Hematopoietic multipotent progenitor cell treated with erythropoietin and hydrocortisone succinate and interleukin-3 and kit ligand, for 8 days (in vitro differentiated cells): Measurements from ENCODE around the gene GINS1.
"Not testable (repeated sequence)": the region's sequence is repeated elsewhere in the genome, so short reads cannot be mapped to it uniquely, and the experiment has no call there.

ENCODE experiments used
- DNase-seq: peaks from one replicate; pipeline ENCODE4 v3.0.0-alpha.2; 2015

The GINS1 gene

DNA sequence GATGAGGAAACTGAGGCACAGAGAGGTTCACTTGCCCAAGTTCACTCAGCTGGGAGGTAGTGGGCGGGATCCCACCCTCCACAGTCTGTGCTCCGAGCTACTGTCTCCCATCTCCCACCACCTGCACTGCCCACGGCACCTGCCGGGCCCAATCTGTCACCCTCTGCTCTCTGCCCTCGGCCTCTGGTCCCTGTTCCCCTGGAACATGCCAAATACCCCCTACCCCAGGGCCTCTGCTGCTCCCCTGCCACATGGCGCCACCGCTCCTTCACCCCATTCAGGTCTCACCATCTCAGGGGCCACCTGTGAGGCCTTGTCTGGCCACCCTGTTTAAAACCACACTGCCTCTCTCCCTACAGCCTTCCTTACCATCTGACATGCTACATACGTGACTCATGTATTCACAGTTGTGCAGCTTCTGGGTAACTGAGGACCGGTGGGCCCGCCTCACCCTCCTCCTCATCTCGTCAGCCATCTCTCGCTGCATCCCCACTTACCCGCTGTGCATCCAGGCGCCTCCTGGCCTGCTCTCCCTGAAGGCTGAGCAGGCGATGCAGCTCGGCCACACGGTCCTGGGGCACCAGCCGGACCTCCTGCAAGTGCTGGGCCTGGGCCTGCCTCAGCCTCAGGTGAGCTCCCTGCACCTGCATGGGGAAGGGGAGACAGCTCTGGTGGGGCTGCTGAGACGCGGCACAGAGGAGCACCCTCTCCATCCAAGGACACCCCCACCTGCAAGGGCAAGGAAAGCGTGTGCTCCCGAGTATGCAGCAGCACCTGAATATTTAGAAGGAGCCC is 50.6 kb downstream of the GINS1 start:
- DNase-seq: no peak

DNA sequence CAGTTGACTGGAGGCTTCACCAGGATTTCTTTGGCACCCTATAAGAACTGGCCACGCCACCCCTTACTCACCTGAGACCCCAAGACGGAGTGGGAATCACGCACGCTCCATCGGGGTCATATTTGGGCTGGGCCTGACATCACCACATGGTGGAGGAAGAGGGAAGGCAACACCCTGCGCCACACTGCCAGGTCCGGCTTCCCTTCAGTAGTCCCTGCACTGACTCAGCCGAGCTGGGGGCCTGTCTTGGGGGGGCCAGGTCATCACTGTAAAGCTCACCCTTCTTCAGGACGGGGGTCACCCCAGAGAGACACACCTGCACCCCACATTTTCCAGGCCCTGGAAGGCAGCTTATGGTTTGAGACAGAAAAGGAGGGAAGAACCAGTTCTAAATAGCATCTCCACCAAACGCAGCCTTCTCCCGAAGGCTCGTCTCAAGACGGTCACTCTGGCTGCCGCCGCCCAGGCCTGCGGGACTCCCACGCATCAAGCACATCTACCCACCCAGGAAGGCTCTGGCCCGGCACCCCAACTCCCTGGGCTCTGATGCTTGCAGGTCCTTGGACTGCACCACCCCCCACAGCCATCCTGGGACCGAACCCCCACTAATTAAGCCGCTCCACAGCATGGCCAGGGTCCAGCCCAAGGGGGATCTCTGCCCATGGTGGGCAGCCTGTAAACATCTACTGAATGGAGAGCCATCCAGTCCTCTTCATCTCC is 51.8 kb downstream of the GINS1 start:
- DNase-seq: no peak

DNA sequence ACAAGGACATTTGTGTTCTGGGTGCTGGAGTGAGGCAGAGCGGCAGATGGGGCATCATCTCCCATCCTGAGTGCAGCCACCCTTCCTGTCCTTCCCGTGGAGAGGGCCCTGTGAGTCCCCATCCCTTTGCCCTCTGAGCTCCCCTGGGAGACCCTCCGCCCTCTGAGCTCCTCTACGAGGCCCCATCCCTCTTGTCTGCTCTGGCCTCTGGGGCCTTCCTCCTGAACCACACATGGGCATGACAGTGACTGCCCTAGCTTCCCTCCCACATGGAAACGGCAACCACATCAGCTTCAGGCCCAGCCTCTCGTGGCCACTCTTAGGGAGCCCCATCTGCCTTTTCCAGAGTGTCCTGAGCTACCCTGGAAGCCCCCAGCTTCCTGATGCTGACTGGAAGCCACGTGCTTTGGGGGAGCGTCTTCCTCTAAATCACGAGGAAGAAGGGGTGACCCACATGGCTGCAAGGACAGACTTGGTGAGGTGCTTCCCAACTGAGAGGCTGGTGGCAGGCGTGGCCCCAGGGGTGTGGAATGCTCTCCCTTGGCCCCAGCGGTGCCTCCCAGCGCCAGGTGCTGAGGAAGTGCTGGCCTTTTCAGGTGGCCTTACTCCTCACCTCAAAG is 52.6 kb downstream of the GINS1 start:
- DNase-seq: no peak

DNA sequence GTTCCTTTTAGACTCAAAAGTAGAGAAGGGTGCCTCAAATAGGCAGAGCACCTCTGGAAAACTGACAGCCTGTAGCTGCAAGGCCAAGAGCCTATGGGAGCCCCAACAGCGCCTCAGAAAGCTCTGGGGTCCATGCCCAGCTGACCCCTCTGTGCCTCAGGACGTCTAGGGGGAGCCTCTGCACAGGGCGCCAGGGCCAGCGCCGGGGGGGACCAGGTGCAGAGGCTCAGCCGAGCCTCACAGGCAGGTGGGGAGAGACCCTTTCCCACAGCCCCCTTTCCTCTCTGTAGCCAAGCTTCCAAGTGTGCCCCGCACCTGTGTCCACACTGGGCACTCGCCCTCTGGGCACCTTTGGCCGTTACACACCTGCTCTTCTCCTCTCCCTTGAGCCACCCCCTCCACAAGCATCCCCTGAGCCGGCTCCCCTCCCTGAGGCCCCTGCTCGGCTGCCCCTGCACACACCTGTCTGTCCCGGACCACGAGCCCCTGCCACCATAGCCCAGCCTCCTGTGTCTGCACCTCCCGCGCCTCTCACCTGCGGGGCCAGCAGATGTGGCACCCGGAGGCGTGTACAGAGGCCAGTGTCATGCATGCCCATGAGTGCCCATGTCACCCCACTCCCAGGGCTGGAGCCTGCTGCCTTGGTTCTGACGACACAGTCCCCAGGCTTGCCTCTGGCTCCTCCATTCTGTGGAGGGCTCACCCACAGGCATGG is 53.2 kb downstream of the GINS1 start:
- no peak for DNase-seq

DNA sequence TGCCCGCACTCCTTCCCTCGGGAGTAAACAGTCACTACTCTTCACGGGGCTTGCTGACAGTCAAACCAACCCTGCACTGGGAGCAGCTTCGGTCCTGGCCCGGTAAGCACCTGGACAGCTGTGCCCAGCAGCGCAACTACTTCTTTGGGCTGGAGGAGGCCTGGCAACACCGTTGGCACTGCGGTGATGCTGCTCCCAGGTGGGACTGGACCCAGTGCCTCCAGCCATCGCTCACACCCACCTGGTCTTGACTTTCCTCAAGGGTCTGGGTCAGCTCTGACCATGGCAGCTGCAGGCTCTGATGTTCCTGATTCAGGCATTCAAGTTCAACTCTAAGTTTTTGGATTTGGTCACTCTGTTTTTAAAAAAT is 53.8 kb downstream of the GINS1 start:
- DNase-seq: no peak

DNA sequence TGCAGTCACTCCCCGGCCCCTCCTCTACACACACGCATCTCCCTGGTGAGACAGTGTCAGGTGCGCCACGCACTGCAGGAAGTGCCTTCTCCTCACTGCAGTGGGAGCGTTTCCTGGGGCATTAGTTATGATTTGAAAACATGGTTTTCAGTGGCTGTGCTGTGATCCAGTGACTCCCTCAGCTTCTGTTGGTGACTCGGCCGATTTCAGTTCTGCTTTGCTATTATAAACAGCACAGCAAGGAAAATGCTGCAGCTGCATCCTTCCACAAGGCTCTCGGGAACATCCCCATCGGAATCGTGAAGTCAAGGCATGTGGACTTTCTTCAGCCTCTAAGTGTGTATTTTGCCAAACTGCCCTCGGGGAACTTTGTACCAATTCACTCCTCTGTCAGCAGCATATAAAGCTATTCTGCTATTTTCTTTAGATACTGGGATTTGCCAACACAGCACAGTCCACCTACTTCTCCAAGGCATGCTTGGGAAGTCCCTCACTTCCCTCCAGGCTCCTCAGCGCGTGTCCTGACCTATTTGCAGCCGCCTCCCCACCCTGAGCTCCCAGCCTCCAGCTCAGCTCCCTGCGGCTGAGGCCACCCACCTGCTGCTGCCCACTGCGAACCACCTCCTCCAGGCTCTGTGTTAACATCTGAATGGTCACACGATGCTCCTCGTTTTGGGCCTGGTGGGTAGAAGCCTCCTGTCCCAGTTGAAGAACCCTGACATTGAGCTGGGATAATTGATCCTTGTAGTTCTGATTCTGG is 54.5 kb downstream of the GINS1 start:
- no peak for DNase-seq

DNA sequence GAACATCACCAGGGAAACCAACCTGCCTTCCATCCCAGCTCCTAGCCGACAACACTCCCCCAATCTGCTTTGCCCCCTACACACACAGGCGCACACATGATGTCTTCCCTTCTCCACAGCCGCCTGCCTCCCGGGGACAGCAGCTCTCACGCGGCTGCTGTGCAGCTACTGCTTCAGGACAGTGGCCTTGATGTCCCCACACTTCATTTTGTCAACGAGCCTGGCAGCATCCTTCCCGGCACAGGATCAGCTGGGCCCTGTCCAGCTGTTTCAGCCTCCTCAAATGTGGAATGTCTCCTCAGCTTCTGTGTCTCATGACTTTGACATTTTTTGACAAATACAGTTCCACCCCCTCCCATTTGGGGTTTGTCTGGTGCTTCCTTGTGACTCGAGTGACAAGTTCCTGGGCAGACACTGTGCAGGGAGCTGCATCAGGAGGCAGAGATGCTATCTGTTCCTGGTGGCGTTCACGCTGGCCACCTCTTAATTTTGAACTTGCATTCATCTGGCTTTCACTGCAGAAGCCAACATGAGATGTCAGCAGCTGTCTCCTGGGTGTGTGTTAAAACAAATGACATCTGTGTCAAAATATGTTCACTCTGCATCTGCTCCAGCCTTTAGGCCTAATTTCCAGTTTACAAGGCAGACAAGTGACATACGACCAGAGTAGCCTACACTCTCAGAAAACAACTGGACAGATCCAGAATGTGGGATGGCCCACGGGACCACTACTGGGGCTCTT is 57.2 kb downstream of the GINS1 start:
- no peak for DNase-seq

DNA sequence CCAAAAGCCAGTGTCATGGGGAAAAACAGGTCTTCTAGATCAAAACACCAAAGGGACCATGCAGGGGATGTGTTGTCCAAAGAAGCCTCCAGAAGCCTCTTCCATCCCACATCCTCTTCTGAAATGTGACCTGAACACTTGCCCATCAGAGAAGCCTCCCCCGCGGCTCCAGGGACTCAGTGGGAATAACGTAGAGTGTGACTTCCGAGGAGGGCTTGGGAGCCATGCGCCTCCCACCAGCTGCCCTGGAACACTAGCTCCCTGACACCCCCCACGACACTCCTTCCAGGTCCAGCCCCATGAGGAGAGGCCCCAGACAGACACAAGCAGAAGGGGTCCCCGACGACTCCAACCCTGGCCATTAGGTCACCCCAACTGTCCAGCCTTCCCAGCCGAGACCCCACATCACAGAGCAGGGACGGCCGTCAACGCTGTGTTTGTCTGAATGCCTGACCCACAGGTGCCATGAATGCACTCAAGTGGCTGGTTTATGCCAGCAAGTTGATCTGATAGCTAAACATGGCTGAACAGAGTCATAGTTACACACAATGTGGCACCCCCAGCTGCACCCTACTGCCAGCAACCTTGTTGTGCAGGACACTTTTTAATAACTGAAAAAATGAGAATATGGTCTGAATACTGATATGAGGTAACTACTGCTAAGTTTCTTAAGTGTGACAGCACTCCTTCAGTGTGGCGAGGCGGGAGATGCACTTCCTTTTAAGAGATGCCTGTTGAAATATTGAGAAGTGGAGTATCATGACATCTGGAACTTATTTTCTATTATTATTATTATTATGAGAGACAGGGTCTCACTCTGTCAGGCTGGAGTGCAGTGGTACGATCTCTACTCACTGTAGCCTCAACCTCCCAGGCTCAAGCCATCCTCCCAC is 58.0 kb downstream of the GINS1 start:
- no peak for DNase-seq

DNA sequence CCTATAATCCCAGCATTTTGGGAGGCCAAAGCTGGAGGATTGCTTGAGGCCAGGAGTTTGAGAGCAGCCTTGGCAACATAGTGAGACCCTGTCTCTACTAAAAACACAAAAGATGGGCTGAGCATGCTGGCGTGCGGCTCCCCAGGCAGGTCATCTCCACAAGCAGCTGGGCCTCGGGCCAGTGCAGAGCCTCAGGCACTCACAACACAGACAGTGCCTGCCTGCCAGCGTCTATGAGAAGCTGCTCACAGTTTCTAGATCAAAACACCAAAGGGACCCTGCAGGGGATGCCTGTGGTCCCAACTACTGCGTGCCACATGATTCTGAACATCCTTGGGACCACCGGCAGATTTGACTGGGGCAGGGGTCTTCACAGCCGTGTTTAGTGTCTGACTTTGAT is 59.4 kb downstream of the GINS1 start:
- no peak for DNase-seq

DNA sequence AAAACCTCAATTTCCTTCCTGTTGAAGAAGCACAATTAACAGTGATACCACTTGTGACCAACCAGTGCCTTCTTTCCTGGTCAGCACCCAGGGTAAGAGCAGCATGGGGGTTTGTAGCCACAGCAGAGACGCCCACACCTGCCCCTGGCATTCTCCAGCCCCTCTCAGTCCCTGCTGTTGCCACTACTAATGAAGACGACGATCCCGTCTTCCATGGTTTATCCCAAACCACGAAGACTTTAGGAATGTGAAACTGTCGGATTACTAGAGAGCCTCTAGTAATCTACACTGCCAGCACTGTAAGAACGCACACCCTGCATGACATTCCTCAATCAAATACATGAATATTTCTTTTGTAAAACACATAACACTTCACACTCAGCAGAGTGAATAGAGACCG is 60.0 kb downstream of the GINS1 start:
- no peak for DNase-seq

DNA sequence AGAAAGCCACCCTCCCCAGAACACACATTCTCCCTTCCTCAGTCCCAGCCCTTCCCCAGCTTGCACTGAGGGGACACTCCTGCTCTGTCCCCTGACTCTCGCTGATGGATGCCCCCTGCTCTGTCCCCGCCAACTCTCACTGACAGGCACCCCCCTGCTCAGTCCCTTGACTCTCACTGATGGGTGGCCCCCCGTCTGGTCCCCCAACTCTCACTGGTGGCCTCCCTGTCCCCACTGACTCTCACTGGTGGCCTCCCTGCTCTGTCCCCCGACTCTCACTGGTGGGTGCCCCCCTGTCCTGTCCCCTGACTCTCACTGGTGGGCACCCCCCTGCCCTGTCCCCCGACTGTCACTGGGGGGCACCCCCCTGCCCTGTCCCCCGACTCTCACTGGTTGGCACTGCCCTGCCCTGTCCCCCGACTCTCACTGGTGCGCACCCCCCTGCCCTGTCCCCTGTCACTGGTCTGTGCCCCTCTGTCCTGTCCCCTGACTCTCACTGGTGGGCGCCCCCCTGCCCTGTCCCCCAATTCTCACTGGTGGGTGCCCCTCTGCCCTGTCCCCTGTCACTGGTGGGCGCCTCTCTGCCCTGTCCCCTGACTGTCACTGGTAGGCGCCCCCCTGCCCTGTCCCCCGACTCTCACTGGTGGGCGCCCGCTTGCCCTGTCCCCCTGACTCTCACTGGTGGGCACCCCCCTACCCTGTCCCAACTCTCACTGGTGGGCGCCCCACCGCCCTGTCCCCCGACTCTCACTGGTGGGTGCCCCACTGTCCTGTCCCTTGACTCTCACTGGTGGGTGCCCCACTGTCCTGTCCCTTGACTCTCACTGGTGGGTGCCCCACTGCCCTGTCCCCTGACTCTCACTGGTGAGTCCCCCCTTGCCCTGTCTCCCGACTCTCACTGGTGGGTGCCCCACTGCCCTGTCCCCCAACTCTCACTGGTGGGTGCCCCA is 60.9 kb downstream of the GINS1 start:
- DNase-seq: no peak

DNA sequence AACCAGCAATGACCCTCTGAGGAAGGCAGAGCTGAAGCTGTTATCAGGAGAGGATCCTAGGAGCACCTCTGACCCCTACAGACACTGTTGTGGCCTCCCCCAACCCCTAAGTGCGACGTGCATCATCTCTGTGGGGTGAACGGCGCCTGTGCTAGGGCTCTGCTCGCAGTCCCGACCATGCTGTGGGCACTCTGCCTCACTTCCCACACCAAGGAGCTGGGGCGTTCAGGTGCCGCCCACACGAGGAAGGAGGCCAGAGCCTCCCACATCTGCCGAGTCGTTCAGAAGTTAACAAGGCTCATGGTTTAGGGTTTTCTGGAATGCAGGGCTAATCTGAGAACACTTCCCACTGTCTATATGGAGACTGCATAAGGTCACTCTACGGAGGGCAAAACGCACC is 62.1 kb downstream of the GINS1 start:
- no peak for DNase-seq

DNA sequence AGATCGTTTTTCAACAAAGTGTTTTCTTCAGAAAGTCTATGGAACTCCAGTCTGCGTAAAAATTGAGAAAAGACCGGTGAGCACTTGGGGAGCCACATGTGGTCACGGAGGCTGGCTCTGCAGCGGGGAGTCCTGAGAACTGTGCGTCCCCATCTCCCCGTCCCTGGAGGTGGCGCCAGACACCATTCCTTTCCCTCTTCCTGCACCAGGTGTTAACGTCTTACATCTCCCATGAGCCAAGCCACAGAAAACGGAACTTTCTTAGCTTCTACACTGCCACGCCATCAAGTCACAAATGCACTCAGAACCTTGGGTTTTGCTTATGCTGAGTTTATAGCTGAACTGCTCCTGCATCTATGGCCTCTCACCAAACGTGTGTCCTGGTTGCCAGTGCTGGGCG is 62.6 kb downstream of the GINS1 start:
- peak; percentile 37 for DNase-seq

DNA sequence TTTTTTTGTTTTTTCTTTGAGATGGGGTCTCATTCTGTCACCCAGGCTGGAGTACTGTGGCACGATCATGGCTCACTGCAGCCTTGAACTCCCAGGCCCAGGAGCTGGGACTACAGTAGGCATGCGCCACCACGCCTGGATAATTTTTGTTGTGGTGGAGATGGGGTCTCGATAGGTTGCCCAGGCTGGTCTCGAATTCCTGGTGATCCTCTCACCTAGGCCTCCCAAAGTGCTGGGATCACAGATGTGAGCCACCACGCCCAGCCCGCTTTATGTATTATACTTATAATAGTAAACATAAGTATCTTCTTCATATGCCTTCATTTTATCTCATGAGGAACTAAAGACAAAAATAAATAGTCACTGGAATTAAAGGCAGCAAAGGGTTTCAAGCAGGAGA is 63.5 kb downstream of the GINS1 start:
- no peak for DNase-seq

DNA sequence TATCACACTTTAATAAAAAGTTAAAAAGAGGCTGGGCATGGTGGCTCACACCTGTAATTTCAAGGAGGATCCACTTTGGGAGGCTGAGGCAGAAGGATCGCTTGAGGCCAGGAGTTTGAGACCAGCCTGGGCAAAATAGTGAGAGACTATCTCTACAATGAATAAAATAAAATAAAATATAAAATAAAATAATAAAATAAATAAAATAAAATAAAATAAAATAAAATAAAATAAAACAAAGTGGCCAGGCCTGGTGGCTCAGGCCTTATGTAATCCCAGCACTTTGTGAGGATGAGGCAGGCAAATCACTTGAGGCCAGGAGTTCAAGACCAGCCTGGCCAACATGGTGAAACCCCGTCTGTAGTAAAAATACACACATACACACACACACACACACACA is 65.8 kb downstream of the GINS1 start:
- DNase-seq: not testable (repeated sequence)

DNA sequence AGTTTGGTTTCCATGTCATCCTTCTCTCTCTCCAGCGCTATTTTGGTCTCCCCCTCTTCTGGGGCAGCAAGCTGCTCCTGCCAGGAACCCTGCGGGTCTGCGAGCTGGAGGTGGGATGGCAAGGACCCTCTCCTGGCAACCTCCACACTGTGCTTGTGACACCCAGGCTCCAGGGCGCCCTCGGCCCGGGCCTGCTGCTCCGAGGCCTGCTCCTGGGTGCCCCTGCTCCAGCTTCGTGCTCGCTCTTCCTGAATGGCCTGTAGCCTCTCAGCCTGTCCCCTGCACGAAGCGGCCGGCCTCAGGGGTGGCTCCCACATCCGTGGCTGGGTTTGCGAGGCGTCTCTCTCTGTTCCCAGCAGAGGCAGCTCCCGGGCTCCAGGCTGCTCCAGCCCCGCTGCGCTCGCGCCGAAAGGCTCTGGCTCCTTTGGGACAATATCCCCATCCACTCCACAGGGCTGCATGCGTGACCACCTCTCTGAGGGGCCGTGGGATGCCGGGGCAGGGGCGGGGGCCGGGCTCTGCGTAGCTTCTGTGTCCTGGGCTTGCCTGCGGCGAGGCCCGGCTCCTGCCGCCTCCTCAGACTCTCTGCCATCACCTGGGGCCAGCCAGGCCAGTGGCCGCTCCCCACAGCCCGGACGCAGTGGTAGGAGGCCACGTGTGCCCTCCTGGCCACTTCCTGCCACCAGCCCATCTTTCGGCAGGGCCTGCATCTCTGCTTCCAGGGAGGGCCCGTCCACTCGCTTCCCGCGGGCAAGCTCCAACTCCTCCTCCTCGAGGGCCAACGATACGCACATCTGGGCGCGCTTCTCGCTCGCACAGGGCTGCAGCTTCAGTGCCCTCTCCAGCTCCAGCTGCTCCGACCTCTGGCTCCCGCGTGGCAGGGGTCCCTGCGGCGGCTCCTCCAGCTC is 68.9 kb downstream of the GINS1 start:
- no peak for DNase-seq

DNA sequence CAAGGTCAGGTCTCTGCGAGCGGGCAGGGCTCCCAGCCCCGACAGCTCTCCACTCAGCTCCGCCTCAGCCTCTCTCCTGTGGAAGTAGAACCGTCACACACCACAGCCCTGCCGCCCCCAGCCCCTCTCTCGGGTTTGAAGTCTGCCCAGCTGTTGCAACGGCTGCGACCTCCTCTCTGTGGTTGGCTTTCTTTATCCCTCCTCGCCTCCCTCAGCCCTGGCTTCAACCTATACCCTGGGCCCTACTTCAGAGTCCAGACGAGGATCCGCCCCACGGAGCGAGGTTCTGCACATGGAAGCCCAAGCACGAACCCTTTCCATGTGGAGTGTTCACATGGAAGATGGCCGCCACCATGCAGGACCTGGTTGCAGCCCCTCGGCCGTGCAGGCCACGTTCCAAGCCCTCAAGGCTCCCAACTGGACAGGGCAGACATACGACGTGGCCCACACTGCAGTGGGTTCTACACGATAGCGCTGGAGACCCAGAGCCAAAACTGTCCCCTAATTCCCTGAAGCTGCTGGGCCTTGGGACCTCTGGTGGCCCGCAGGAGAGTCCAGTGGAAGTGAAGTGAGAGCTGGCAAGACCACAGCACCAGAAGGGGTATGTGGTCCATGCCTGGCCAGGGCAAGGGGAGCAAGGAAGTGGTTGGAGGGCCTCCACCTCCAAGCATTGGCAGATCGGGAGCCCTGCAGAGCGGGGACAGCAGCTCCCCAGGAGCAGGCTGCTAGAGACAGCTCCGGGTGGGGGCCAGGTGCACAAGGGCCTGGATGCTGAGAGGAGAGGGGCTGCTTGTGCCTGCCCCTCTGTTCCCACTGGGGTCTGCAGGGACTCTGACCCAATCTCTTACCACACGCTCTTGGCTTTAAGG is 69.8 kb downstream of the GINS1 start:
- DNase-seq: no peak
